Activated T-cell treated with anti-CD3 and anti-CD28 coated beads for 1 hour (primary cell): ENCODE measurements around the gene ARHGEF1.
"Not testable (repeated sequence)": the region's sequence is repeated elsewhere in the genome, so short reads cannot be mapped to it uniquely, and the experiment has no call there.

Experiments
- DNase-seq: peaks from one replicate; pipeline ENCODE4 v3.0.0-alpha.2; 2020; ENCODE audit warnings: low read depth

ARHGEF1 gene

DNA sequence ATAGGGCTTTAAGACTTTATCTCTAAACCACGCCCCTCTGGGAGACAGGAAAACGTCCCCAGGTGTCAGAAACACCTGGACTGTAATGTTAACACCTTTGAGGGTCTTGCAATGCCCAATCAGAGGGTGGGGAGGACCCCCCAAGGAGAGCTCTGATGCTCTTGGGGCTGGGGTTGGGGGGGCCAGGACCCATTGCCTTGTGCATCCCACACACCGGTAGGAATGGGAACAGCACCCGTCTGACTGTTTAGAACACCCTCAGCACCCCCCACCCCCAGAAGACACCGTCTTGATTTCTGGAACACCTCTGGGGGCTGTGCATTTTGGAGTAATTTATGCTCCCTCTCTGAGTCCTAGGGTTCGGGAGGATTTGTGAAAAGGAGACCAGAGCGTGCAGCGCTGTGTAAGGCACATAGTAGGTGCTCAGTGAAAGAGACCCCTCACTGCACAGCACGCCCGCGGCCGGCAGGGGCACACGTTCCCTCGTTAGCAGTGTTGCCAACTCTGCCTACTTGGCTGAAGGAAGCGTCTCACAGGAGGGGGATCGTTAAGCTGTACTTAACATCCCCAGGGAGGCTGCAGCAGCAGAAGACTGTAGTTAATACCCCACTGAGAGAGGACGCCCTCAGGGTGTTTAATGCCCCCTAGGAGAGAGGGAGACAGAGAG lies 48.1 kb downstream of the ARHGEF1 start:
- no peak for DNase-seq

DNA sequence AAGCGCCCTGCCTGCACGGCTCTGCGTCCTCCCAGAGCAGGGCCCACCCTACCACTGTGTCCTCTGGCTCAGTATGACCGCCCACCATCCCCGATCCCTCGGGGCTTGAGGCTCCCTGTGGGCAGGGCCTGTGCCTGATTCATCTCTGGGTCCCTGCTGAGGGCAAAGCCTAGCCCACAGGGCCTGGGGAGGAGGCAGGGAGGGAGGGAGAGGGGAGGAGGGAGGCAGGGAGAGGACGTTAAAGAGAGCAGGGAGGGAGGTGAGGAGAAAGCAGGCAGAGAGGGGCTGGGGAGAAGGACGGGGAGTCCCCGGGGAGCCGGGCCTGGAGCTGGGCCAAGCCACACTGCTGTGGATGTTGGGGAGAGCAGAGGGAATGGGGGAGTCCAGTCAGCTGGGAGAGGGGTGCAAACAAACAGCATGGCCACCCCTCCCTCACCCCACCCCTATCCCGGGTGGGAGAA lies 49.3 kb downstream of the ARHGEF1 start:
- no peak for DNase-seq

DNA sequence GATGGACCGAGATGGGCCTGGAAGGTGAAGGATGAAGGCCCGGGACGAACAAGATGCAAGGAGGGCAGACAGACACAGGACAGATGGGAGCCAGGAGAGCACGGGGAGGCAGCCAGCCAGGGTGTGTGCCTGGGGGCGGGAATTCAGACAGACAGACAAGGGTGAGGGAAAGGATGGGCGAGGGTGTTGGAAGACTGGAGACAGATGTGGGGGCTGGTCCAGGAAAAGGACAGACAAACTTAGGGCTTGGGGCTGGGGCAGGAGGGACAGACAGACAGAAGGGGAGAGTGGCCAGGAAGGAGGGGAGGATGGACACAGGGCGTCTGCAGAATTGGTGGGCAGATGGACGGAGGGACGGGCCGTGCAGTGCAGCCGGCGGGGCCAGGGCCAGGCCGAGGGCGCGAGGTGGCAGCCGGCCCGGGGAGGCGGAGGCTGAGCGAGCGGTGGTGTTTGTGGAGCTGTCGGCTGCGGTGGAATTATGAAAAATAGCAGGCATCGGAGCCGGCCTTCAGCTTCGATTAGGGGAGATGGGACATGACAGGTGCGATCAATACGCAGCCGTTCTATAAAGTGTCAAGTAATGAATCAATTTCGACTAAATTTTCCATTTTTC lies 49.8 kb downstream of the ARHGEF1 start:
- no peak for DNase-seq

DNA sequence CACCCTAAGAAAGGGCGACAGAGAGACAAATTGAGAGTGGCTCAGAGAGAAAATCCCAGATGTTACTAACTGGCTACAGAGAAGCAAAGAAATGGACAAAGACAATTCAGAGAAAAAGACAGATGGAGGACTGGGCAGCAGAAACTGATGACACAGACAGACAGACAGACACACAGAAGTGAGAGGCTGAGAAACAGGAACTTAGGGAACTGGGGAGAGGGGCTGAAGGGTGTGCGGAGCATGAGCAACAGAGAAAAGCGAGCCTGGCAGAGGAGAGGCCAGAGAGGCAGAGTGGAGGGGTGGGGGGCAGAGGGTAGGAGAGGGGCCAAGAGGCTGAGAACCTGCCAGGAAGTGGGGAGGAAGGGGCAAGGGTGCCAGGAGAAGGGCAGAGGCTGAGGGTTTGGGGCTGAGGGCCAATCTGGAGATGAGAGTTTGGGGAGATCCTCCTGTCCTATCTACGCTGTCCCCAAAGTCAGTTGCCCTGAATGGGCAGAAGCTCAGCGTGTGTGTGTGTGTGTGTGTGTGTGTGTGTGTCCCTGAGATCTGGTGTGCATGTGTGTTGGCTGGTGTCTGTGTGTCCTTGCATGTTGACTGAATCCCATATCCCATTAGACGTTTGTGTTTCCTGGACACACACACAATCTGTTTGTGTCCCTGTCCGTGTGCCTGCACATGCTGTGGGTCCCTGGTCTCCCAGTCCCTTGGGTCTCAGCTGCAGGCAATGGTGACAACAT lies 50.9 kb downstream of the ARHGEF1 start:
- DNase-seq = no peak

DNA sequence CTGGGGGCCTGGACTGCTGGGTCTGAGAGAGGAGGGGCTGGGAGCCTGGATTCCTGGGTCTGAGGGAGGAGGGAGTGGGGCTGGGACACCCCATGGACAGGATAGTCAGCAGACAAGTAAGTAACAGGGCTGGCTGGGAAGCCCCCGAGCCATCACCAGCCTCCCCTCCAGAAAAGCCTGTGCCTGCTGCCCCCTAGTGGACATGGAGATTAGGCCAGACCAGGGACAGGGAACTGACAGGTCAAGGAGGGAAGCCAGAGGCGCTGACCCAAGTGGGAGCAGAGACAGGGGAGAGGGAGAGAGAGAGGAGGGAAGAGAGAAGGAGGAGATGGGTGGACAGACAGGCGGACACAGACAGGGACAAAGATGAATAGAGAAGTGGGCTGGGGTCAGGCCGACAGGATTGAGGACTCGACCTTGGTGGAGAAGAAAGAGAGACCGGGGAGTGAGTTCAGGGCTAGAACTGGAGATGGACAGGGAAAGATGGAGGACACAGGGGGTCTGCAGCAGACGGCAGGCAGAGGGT lies 51.9 kb downstream of the ARHGEF1 start:
- DNase-seq = peak; percentile 71

DNA sequence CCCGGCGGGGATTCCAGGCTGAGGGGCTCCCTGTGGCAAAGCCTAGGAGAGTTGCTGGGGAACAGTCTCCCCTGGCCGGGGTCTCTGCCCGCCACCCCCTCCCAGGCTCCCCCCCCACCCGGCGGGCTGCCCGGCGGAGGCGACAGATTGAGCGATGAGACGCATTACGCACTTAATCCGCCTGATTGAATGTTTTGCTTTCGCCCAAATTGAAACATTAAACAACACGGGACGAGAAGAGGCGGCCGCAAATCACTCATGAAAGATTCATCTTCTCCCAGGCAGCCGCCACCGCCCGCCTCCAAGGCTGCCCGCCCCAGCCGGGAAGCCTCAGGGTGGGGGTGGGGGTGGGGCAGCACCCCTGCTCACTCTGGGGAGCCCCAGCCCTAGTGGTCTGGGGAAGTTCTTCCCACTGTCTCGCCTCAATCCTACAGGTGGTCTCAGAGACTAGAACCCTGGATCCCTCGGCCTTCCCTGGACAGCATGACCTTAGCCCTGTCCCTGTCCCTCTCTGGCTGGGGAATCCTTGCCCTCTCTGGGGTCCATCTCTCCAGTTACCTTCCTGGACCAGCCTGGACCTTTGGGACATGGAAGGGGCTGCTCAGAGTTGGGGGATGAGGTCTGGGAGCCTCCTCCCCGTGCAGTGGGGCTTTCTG lies 52.9 kb downstream of the ARHGEF1 start:
- DNase-seq = no peak

DNA sequence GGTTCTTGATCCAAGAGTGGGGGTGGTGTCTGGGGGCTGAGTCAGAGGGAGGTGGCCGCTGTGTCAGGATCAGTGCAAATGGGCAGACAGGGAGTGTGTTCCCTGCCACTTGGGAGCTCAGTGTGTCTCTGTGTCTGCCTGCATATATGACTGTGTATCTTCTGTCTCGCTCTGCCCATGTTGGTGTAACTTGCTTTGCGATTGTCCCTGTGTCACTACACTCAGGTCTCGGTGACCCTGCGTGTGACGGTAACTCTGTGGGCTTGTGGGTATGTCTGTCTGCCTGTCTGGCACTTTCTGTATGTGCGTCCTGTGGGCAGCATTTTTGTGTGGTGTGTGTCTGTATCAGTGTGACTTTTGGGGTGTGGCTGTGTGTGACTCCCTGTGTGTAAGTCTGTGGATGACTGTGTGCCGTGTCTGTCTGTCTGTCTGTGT lies 53.4 kb downstream of the ARHGEF1 start:
- DNase-seq = no peak

DNA sequence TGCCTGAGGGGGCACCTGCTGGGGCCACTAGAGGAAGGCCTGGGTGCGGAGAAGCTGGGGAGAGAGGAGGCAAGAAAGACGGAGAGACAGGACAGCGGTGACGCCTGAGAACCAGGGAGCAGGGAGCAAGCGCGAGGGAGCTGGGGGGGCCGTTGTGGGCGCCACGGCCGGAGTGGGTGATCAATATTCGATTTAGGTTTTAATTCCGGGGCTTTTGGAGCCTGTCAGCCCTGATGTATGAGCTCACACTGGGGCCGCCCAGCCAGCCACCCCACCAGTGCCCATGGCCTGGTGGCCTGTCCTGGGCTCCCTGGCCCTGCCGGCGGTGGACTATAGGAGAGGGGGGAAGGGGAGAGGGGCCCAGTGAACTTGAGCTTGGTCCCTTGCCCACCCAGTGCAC lies 54.0 kb downstream of the ARHGEF1 start:
- no peak for DNase-seq

DNA sequence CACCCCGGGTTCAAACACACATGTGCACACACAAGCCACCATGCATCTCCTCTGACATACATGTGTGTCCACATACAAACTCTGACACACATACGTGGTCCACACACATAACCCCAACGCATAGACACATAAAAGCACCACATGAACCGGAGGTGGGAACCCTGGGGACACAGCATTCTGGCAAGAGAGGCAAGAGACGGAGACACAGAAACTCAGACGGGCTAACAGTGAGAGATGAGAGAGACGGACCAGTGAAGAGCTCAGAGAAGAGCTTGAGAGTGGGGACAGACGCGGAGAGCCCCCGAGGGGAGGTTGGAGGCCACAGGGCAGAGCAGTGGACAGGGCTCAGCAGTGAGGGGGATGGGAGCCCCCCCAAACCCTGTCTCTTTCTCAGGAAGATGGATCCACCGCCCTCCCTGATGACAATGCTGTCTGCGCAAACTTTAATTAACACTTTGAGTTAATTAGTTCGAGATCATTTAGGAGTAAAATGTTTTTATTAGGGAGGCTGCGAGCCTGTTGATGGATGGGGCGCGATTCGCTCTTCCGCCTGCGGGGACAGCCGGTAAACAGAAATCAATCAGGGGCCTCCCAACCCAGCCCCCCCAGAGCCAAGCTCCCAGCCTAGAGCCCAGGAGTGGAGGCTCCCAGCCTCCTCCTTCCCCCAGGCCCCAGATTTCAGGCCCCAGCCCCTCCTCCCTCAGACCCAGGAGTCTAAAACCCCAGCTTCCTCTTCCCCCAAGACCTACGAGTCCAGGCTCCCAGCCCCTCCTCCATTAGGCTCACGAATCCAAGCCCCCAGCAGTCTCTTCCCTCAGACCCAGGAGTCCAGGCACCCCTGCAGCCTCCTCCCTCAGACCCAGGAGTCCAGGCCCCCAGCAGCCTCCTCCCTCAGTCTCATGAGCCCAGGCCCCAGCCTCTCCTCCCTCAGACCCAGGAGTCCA lies 54.8 kb downstream of the ARHGEF1 start:
- no peak for DNase-seq

DNA sequence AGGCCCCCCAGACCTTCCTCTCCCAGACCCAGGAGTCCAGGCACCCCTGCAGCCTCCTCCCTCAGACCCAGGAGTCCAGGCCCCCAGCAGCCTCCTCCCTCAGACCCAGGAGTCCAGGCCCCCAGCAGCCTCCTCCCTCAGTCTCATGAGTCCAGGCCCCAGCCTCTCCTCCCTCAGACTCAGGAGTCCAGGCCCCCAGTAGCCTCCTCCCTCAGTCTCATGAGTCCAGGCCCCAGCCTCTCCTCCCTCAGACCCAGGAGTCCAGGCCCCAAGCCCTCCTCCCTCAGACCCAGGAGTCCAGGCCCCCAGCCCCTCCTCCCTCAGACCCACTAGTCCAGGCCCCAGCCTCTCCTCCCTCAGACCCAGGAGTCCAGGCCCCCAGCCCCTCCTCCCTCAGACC lies 56.2 kb downstream of the ARHGEF1 start:
- not testable (repeated sequence) for DNase-seq

DNA sequence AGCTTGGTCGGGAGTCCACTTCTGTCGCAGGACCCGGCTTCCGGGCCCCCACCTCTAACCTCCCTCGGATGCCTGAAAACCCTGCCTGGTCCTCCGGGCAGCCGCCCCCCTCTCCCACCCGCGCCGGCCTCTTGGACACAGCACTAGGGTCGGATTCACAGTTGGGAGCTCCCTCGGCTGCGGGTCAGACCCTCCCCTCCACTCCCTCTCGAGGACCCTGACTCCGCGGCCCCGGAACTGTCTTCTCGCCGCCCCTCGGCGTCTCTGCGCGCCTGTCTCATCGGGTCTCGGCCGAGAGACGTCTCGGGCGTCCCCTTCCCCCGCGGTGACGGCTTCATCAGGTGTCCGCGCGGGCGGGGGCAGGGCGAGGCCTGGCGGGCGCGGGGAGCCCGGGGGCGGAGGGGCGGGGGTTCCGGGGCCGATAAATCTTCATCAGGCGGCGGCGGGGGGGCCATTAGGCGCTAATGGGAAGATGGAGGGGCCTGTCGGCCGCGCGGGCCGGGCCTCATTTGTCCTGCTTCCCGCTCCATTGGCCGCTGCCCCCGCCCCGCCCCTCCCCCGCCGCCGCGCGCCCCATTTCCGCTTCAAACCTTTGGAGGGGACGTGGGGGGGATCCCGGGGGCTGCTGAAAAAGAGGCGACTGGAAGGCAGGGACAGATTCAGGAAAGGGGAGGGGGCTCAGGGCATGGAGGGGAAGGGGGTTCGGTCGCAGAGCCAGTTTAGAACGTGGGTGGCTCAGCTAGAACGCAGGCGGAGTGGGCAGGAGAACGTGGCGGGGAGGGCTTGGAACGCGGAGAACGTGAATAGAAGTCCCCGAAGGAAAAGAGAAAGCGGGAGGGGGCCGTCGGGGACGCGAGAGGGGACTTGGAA lies 57.1 kb downstream of the ARHGEF1 start:
- DNase-seq = peak; percentile 39

DNA sequence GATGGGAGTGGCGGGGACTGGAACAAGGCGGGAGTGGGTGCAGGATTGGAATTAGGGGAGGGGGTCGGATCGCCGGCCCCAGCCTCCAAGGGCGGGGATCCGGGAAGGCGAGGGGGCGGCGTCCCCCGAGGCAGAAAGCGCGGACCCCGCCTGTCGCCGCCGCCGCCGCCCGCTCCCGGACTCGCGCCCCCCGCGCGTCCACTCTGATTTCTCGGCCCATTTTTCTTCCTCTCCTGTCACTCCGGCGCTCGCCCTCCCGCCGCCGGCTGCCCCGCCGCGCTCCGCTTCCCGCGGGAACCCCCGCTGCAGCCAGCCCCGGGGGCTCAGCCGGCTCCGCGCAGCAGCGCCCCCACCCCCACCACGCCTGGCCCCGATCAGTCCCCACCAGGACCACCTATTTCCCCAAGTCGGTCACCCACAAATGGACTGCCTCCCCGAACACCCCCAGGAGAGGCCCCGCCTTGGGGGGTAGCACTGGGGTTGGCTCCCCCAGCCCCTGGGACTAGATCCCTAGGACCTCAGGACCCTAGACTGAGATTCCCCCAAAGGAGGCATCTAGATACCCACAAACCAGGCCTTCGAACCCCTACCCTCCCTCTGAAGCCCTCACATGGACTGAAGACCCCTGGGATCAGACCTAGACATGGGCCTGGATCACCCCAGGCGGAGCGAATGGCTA lies 57.9 kb downstream of the ARHGEF1 start:
- no peak for DNase-seq

DNA sequence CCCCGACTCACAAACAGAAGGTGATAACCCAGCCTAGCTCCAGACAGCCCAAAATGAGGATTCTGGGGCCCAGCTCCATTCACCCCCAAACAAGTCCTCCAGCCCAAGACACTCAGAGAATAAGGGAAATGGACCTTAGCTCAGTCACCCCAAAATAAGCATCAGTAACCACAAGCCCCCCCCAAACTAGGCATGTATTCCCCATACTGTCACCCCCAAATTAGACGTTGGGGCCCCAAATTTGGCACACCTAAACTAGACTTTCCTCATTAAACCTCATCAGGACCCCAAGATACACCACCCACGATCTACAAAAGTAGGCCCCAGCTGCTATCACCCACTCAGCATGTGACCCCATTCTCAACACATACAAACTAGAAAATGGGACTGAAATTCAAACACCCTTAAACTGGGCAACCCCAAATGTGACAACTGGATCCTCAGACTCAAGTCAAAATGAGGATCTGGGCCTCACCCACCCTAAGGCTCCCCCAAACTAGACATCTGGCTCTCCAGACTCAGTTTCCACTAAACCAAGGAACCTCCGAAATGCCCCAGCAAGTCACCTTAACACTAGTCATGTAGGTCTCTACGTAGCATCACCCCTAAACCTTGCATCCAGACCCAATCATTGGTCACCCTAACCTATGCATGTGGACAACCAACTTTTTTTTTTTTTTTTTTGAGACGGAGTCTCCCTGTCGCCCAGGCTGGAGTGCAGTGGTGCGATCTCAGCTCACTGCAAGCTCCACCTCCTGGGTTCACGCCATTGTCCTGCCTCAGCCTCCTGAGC lies 58.6 kb downstream of the ARHGEF1 start:
- DNase-seq = no peak

DNA sequence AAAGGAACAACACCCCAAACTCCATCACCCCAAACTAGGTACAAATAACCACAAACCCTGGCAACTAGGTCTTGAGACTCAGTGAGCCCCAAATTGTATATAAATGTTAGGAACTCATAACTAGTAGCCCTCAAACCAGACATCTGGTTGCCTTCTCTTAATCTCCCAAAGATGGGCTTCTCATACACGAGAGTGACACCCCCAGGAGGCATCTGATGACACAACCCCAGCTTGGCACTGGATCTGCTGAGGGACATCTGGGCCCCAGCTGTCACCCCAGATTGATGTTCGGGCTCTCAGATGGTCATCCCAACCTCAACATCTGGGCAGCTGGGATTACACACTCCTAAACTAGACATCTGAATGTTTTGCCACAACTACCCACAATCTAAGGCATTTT lies 61.4 kb downstream of the ARHGEF1 start:
- DNase-seq = no peak

DNA sequence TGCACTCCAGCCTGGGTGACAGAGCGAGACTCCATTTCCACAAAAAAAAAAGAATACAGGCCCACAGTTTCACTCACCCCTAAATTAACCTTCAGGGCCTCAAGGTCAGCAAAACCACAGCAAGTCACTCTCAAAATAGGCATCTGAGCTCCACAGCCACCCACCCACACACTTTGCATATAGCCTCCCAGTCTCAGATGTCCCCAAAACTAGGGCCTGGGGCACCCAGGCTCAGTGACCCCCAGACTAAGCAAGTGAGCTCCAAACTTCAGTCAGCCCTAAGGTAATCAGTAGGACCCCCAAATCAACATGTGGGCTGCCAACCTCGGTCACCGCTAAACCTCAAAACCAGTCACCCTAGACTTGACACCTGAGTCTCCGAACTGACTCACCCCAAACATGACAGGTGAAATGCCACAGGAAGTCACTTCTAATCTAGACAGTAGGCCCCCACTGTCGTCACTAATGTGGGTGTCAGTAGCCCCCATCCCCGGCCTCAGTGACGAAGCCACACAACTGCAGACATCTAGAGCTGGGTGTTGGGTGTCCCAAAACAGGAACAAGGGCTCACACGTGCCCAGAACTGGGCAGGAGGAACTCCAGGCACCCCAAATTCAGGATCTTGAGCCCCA lies 62.3 kb downstream of the ARHGEF1 start:
- DNase-seq = peak; percentile 69

DNA sequence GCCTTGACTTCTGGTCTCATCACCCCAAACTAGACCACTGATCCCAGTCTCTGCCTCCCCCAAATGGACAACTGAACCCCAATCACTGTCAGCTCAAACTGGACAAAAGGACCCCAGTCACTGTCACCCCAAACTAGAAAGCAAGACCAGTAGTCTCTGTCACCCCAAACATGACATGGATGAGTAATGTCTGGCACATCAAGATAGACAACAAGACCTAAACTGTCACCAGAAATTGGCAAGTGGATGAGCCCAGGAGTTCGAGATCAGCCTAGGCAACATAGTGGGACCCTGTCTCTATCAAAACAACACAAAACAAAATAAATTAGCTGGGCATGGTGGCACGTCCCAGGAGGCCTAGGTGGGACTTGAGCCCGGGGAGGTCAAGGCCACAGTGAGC lies 64.1 kb downstream of the ARHGEF1 start:
- DNase-seq = no peak

DNA sequence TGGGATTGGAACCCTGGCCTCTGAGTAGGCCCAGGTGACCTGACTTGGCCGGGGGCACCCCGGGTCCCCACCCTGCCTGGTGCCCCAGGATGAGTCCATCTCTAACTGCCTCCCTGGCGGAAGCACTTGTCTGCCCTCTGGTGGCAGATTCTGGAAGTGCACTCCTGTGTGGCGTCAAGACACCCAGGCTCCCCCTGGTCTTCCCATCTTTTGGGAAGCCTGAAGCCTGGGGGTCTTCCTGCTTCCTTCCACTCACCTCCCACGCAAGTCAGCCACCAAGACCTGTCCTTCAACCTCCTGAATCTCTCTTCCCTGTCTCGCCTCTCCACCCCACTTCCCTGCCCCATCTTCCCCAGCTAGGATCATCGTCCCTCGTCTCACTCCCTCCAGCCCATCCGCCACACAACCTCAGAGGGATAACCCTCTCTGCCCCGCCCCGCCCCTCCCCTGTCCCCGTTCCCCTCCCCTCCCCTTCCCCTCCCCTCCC lies 68.7 kb downstream of the ARHGEF1 start:
- peak; percentile 90 for DNase-seq

DNA sequence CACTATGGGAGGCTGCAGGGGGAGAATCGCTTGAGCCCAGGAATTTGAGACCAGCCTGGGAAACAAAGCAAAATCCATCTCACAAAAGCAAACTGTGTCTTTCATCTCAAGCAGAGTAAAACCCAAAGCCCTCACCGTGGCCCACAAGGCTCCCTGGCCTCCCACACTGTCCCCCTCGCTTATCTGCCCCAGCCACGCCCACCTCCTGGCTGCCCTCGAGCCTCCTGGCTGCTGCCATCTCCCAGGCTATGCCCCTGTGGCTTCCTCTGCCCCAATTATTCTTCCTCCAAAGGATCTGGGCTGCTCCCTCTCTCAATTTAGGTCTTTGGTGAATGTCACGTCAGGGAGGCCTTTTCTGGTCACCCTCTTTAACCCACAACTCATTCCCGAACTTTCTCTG lies 72.5 kb downstream of the ARHGEF1 start:
- DNase-seq = no peak
